Measurements from ENCODE around the gene DAPK2.

Gene DAPK2

GRCh38 chr15:63985221-63986184, 60.8 kb downstream of the DAPK2 start:
- peak in 33 of 42 donors; percentile 6 to 67 (median 25) for DNase-seq
- intact Hi-C loops (cut with DNase I): no loop called here

- DNase-seq: no peak
- intact Hi-C loops (cut with DNase I): no loop called here
Measured at GRCh38 chr15:63984331-63984730, 62.0 kb downstream of the DAPK2 start.

GRCh38 chr15:63983061-63983711, 63.1 kb downstream of the DAPK2 start:
- peak in 1 of 42 donors; percentile 26 for DNase-seq

GRCh38 chr15:63982381-63982854, 63.9 kb downstream of the DAPK2 start:
- peak in 3 of 42 donors; percentile 7 to 28 (median 23) for DNase-seq

More at GRCh38 chr15:63983061-63983711, 63.1 kb downstream of the DAPK2 start:
- intact Hi-C loops (cut with DNase I): no loop called here

GRCh38 chr15:63981596-63982320, 64.5 kb downstream of the DAPK2 start:
- intact Hi-C loops (cut with DNase I): no loop called here
- peak in 2 of 42 donors; percentile 18 to 20 for DNase-seq

More at GRCh38 chr15:63982381-63982854, 63.9 kb downstream of the DAPK2 start:
- intact Hi-C loops (cut with DNase I): no loop called here

- intact Hi-C loops (cut with DNase I): no loop called here
- DNase-seq: peak in 2 of 42 donors; percentile 21 to 28
Measured at GRCh38 chr15:63979262-63979793, 67.0 kb downstream of the DAPK2 start.

GRCh38 chr15:63978511-63979261, 67.6 kb downstream of the DAPK2 start:
- DNase-seq: peak in 2 of 42 donors; percentile 7 to 17
- intact Hi-C loops (cut with DNase I): no loop called here

- intact Hi-C loops (cut with DNase I): no loop called here
Measured at GRCh38 chr15:63977119-63977518, 69.2 kb downstream of the DAPK2 start.

GRCh38 chr15:63974021-63974420, 72.3 kb downstream of the DAPK2 start:
- intact Hi-C loops (cut with DNase I): no loop called here
- DNase-seq: no peak

More at GRCh38 chr15:63977119-63977518, 69.2 kb downstream of the DAPK2 start:
- DNase-seq: peak in 1 of 42 donors; percentile 36

- peak in 1 of 42 donors; percentile 2 for DNase-seq
- intact Hi-C loops (cut with DNase I): no loop called here
Measured at GRCh38 chr15:63973212-63974009, 72.9 kb downstream of the DAPK2 start.

- intact Hi-C loops (cut with DNase I): no loop called here
- no peak for DNase-seq
Measured at GRCh38 chr15:63972801-63973200, 73.5 kb downstream of the DAPK2 start.

- intact Hi-C loops (cut with DNase I): no loop called here
- DNase-seq: no peak
Measured at GRCh38 chr15:63971904-63972303, 74.4 kb downstream of the DAPK2 start.

GRCh38 chr15:63971427-63971805, 74.9 kb downstream of the DAPK2 start:
- intact Hi-C loops (cut with DNase I): no loop called here
- DNase-seq: peak in 3 of 42 donors; percentile 13 to 35 (median 33)

- intact Hi-C loops (cut with DNase I): no loop called here
- DNase-seq: peak in 2 of 42 donors; percentile 13 to 14
Measured at GRCh38 chr15:63970621-63971426, 75.5 kb downstream of the DAPK2 start.

- DNase-seq: peak in 2 of 42 donors; percentile 34
- intact Hi-C loops (cut with DNase I): no loop called here
Measured at GRCh38 chr15:63969652-63970421, 76.4 kb downstream of the DAPK2 start.

- intact Hi-C loops (cut with DNase I): no loop called here
- peak in 3 of 42 donors; percentile 26 to 41 (median 33) for DNase-seq
Measured at GRCh38 chr15:63968700-63969099, 77.6 kb downstream of the DAPK2 start.
